ENCODE results near the gene ANKS1B.

Gene ANKS1B

DNA sequence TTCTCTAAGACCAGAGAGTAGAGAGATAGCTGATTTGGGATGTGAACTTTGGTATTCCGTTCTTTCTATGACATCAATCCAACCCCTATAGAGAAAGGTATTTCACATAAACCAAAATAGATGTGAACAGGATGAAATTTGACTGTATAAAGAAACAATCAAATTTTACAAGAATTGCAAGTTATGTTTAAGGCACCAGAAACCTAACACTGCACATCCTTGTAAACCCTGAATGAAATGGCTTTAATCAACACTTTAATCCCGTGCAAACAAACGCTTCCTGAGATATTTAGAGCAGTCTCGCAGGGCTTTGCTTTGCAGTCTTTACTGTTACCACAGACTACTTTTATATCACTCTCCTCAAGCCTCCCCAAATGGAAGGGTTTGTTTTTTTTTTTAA lies 1214.5 kb downstream of the ANKS1B start:
- TF ChIP-seq, protein P1, sequence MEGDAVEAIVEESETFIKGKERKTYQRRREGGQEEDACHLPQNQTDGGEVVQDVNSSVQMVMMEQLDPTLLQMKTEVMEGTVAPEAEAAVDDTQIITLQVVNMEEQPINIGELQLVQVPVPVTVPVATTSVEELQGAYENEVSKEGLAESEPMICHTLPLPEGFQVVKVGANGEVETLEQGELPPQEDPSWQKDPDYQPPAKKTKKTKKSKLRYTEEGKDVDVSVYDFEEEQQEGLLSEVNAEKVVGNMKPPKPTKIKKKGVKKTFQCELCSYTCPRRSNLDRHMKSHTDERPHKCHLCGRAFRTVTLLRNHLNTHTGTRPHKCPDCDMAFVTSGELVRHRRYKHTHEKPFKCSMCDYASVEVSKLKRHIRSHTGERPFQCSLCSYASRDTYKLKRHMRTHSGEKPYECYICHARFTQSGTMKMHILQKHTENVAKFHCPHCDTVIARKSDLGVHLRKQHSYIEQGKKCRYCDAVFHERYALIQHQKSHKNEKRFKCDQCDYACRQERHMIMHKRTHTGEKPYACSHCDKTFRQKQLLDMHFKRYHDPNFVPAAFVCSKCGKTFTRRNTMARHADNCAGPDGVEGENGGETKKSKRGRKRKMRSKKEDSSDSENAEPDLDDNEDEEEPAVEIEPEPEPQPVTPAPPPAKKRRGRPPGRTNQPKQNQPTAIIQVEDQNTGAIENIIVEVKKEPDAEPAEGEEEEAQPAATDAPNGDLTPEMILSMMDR (IDR thresholded peaks at IDR 0.05): no peak

DNA sequence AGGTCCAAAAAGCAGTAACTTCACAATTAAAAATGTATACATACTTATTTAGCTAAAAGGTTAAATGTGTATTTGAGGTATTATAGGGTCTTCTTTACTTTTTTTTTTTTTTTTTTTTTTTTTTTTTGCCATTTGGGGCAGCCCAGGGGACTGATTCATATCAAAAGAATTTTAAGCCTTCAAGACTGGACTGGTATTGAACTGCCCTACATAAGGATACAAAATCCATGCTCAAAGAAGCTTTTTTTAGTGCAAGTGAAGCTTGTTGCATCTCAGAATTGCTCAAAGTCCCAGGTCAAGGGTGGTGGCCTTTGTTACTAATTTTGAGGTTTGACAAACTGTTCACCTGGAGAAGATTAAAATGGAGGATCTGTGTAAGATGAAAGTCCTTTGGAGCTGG lies 1215.7 kb downstream of the ANKS1B start:
- TF ChIP-seq, protein P1 (IDR thresholded peaks at IDR 0.05): no peak

DNA sequence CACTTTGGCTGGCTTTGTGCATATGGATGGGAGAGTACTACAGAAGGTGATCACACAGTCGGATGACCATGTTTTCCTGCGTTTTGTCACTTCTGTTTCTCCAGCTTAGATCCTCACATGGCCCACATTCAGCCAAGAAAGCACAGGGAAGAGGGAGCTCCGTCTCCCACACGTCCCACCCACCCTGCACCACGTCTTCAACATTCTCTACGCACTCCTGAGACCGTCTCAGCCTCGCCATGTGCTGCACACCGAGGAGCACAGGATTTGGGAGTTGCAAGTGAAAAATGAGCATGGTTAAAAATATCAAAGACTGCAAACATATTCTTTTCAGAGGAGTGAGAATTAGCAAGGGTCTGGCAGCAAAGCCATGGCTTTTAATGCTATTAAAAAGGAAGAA lies 1217.5 kb downstream of the ANKS1B start:
- TF ChIP-seq, protein P1 (IDR thresholded peaks at IDR 0.05): no peak

DNA sequence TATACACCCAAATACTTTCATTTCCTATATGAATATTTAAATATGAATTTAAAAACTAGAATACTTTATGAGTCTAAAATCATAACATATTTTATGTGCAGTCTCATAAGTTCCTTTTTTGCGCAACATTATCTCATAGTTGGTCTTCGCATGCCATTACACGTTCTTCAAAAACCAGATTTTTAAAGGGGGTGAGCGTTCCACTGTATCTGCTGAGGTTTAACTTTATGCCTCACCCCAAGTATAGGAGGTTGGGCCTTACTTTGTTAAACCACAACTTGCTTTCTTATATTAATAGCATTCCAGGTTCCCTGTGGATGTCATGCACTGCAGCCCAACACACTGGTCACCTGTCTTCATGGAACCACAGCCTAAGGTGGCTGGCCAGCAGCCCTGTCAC lies 1221.1 kb downstream of the ANKS1B start:
- TF ChIP-seq, protein P1 (IDR thresholded peaks at IDR 0.05): no peak

DNA sequence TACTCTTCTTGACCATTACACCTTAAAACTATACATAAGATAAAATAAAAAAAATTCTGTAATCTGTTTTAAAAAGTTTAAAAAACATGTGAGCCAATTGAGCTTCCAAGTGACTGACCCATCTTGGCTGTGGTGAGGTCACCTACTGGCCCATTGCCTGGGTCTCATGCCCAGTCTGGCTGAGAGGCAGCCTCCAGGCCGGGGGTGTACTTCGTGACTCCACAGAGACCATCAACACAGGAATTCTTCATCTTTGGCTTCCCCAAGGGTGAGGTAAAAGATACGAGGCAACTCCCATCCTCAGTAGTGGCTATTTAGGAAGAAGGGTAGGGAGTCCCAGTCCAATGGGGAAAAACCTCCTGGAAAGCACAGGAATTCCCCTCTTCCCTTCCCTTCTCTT lies 1226.4 kb downstream of the ANKS1B start:
- TF ChIP-seq, protein P1 (IDR thresholded peaks at IDR 0.05): no peak

DNA sequence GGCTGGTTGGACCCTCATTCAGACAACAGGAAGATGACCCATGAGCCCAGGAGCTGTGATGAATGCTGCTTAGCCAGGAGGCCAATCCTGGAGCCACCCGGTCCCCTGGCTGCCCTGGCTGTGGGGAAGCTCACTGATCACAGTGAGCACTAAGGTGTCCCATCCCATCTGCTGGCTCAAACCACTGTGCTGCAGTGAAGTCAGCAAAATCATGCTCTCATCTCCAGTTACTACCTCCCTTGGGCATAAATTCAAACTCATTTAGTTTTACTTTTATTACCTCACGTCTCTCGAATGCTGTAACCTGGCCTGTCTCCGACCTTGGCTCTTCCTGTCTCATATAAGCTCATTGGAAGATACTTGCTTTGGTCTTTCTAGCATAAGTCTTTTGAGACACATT lies 1227.3 kb downstream of the ANKS1B start:
- TF ChIP-seq, protein P1 (IDR thresholded peaks at IDR 0.05): no peak

DNA sequence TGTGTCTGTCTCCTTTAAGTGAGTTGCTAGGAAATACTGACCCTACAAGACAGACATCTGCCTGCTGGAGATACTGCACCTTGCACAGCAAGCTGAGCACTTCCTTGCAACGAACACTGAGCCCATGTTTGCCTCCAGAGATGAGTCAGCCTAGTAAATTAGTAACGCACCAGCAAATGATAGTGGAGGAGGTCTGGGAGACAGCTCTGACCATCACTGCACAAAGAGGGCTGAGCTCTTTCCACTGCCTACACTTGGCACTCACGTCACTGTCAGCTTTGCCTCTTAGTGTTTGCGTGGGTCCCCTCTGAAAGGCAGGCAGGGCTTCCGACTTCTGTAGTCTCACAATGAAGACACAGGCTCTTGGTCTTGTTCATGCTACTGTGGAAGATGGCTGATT lies 1230.6 kb downstream of the ANKS1B start:
- TF ChIP-seq, protein P1 (IDR thresholded peaks at IDR 0.05): no peak

DNA sequence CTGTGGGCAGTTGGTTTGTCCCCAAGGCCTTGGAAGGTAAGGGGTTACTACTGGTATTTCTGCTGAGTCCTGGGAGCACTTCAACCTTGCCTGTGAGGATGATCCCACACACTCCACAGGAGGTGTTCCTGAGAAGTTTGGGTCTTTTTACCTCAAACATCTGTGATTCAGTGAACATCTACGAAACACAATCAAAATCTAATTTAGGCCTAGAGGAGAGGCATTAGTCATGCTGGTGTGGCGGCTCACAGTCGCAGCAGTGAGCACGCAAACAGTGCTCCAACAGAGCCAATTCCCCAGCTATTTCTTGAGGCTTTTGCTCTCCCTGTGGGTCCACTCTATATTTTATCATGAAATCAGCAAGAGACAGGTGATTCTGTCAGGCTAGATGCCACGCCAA lies 1232.0 kb downstream of the ANKS1B start:
- TF ChIP-seq, protein P1 (IDR thresholded peaks at IDR 0.05): no peak
